ENCODE results near the gene DEFB114.

The DEFB114 gene

GRCh38 chr6:49935387-49935786 is 28.6 kb downstream of the DEFB114 start:
- Histone ChIP-seq H3K27me3 (ENCODE audit: control insufficient read depth in 1 of 2, insufficient read depth in 2 of 2, low read length in 2 of 2) (no peaks in the 10 kb centered on the region), H3K36me3 (ENCODE audit: insufficient read depth, low read length) (no peaks in the 10 kb centered on the region), H3K4me3 (ENCODE audit: low read depth in 1 of 2, low read length in 2 of 2) (no peak overlapping the region), H3K9me3 (ENCODE audit: low read length) (no peaks in the 10 kb centered on the region), H3K27ac (ENCODE audit: low read depth, low read length) (no peak overlapping the region), H3K9ac (ENCODE audit: low read length) (no peak overlapping the region), H3K4me1 (ENCODE audit: insufficient read depth, low read length) (no peaks in the 10 kb centered on the region)

DNA sequence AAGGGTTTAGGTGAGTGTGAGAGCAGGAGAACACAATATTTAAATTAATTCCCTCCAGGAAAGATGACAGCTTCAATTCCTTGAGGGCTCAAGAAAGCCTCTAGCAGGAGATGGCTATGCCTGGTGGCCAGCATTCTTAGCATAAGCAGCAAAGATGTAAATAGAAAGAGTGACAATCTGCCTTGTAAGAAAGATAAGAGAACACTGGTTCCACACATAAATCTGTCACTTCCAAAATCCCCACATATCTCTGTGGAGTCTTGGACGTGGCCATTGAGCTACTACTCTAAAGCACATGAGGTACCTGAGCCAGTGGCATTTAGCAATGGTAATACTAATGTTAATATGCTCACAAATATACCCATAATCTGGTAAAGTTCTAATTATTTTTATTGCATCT is 29.2 kb downstream of the DEFB114 start:
- H3K27me3 ChIP-seq (ENCODE audit: control insufficient read depth in 1 of 2, insufficient read depth in 2 of 2, low read length in 2 of 2), result no peaks in the 10 kb centered on the region
- no peaks in the 10 kb centered on the region for H3K36me3 ChIP-seq (ENCODE audit: insufficient read depth, low read length)
- no peaks in the 10 kb centered on the region for H3K9me3 ChIP-seq (ENCODE audit: low read length)
- H3K4me3 ChIP-seq (ENCODE audit: low read depth in 1 of 2, low read length in 2 of 2), result no peak overlapping the region
- H3K9ac ChIP-seq (ENCODE audit: low read length), result no peak overlapping the region
- no peaks in the 10 kb centered on the region for H3K4me1 ChIP-seq (ENCODE audit: insufficient read depth, low read length)
- H3K27ac ChIP-seq (ENCODE audit: low read depth, low read length), result no peak overlapping the region

- H3K27ac ChIP-seq (ENCODE audit: low read depth, low read length), result no peak overlapping the region
- no peaks in the 10 kb centered on the region for H3K27me3 ChIP-seq (ENCODE audit: control insufficient read depth in 1 of 2, insufficient read depth in 2 of 2, low read length in 2 of 2)
- no peak overlapping the region for H3K9ac ChIP-seq (ENCODE audit: low read length)
- no peak overlapping the region for H3K4me3 ChIP-seq (ENCODE audit: low read depth in 1 of 2, low read length in 2 of 2)
- H3K4me1 ChIP-seq (ENCODE audit: insufficient read depth, low read length), result no peaks in the 10 kb centered on the region
- H3K36me3 ChIP-seq (ENCODE audit: insufficient read depth, low read length), result no peaks in the 10 kb centered on the region
- no peaks in the 10 kb centered on the region for H3K9me3 ChIP-seq (ENCODE audit: low read length)
Observed at GRCh38 chr6:49933526-49933925, 30.4 kb downstream of the DEFB114 start.

GRCh38 chr6:49929340-49929739 is 34.6 kb downstream of the DEFB114 start:
- Histone ChIP-seq H3K27me3 (ENCODE audit: control insufficient read depth in 1 of 2, insufficient read depth in 2 of 2, low read length in 2 of 2) (no peaks in the 10 kb centered on the region), H3K9ac (ENCODE audit: low read length) (no peak overlapping the region), H3K9me3 (ENCODE audit: low read length) (no peaks in the 10 kb centered on the region), H3K27ac (ENCODE audit: low read depth, low read length) (no peak overlapping the region), H3K4me3 (ENCODE audit: low read depth in 1 of 2, low read length in 2 of 2) (no peak overlapping the region), H3K4me1 (ENCODE audit: insufficient read depth, low read length) (no peaks in the 10 kb centered on the region), H3K36me3 (ENCODE audit: insufficient read depth, low read length) (no peaks in the 10 kb centered on the region)

GRCh38 chr6:49923826-49924225 is 40.1 kb downstream of the DEFB114 start:
- H3K4me1 ChIP-seq (ENCODE audit: insufficient read depth, low read length), result no peaks in the 10 kb centered on the region
- no peaks in the 10 kb centered on the region for H3K36me3 ChIP-seq (ENCODE audit: insufficient read depth, low read length)
- no peaks in the 10 kb centered on the region for H3K9me3 ChIP-seq (ENCODE audit: low read length)
- H3K4me3 ChIP-seq (ENCODE audit: low read depth in 1 of 2, low read length in 2 of 2), result no peak overlapping the region
- no peak overlapping the region for H3K27ac ChIP-seq (ENCODE audit: low read depth, low read length)
- no peaks in the 10 kb centered on the region for H3K27me3 ChIP-seq (ENCODE audit: control insufficient read depth in 1 of 2, insufficient read depth in 2 of 2, low read length in 2 of 2)
- no peak overlapping the region for H3K9ac ChIP-seq (ENCODE audit: low read length)

- no peaks in the 10 kb centered on the region for H3K9me3 ChIP-seq (ENCODE audit: low read length)
- no peak overlapping the region for H3K27ac ChIP-seq (ENCODE audit: low read depth, low read length)
- H3K36me3 ChIP-seq (ENCODE audit: insufficient read depth, low read length), result no peaks in the 10 kb centered on the region
- no peak overlapping the region for H3K4me3 ChIP-seq (ENCODE audit: low read depth in 1 of 2, low read length in 2 of 2)
- H3K4me1 ChIP-seq (ENCODE audit: insufficient read depth, low read length), result no peaks in the 10 kb centered on the region
- no peaks in the 10 kb centered on the region for H3K27me3 ChIP-seq (ENCODE audit: control insufficient read depth in 1 of 2, insufficient read depth in 2 of 2, low read length in 2 of 2)
- H3K9ac ChIP-seq (ENCODE audit: low read length), result no peak overlapping the region
Observed at GRCh38 chr6:49919935-49920644, 43.9 kb downstream of the DEFB114 start.

- H3K27ac ChIP-seq (ENCODE audit: low read depth, low read length), result no peak overlapping the region
- H3K27me3 ChIP-seq (ENCODE audit: control insufficient read depth in 1 of 2, insufficient read depth in 2 of 2, low read length in 2 of 2), result no peaks in the 10 kb centered on the region
- no peak overlapping the region for H3K9ac ChIP-seq (ENCODE audit: low read length)
- no peak overlapping the region for H3K4me3 ChIP-seq (ENCODE audit: low read depth in 1 of 2, low read length in 2 of 2)
- H3K36me3 ChIP-seq (ENCODE audit: insufficient read depth, low read length), result no peaks in the 10 kb centered on the region
- no peaks in the 10 kb centered on the region for H3K9me3 ChIP-seq (ENCODE audit: low read length)
- peaks cover 6% of the 10 kb centered on the region for H3K4me1 ChIP-seq (ENCODE audit: insufficient read depth, low read length)
Observed at GRCh38 chr6:49919261-49919660, 44.7 kb downstream of the DEFB114 start.

DNA sequence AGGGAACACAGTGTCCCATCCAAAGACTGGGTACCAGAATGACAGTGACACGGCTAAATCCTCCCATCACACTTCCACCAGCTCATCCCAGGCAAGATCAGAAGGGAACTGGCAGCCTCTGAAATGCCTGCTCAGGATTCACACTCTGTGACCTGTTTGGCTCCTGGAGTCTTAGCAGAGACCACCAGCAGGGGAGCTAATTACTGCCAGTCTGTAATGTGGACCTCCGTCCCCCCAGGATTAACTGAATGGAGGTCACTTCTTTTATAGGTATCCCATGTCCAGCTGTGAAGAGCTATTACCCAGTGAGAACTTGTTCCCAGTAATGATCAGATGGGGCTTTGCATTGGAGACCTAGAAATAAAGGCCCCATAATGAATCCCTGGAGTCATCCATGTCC is 45.2 kb downstream of the DEFB114 start:
- H3K27me3 ChIP-seq (ENCODE audit: control insufficient read depth in 1 of 2, insufficient read depth in 2 of 2, low read length in 2 of 2), result no peaks in the 10 kb centered on the region
- H3K9me3 ChIP-seq (ENCODE audit: low read length), result no peaks in the 10 kb centered on the region
- H3K4me3 ChIP-seq (ENCODE audit: low read depth in 1 of 2, low read length in 2 of 2), result no peak overlapping the region
- H3K9ac ChIP-seq (ENCODE audit: low read length), result no peak overlapping the region
- no peak overlapping the region for H3K27ac ChIP-seq (ENCODE audit: low read depth, low read length)
- no peaks in the 10 kb centered on the region for H3K36me3 ChIP-seq (ENCODE audit: insufficient read depth, low read length)
- peaks cover 10% of the 10 kb centered on the region for H3K4me1 ChIP-seq (ENCODE audit: insufficient read depth, low read length)

DNA sequence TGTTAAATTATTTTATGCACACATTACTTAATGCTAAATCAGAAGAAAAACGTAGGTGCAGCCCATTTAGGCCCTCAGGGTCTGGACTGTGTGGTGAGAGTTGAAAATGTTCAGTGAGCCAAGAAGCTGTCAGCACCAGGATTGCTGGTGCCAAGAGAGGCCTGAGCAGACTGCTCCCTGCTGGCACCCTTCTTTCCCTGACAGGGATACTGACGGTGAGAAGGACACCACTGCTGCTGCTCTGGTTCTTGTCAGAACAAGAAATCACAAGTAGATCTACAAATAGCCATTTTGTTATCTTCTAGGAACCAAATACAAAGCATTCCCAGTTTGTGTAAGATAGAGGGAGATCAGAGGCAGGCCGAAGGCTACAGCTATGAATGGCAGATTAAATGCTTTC is 48.9 kb downstream of the DEFB114 start:
- Histone ChIP-seq H3K36me3 (ENCODE audit: insufficient read depth, low read length) (no peaks in the 10 kb centered on the region), H3K27ac (ENCODE audit: low read depth, low read length) (no peak overlapping the region), H3K27me3 (ENCODE audit: control insufficient read depth in 1 of 2, insufficient read depth in 2 of 2, low read length in 2 of 2) (no peaks in the 10 kb centered on the region), H3K9me3 (ENCODE audit: low read length) (no peaks in the 10 kb centered on the region), H3K9ac (ENCODE audit: low read length) (no peak overlapping the region), H3K4me3 (ENCODE audit: low read depth in 1 of 2, low read length in 2 of 2) (no peak overlapping the region), H3K4me1 (ENCODE audit: insufficient read depth, low read length) (peaks cover 12% of the 10 kb centered on the region)

DNA sequence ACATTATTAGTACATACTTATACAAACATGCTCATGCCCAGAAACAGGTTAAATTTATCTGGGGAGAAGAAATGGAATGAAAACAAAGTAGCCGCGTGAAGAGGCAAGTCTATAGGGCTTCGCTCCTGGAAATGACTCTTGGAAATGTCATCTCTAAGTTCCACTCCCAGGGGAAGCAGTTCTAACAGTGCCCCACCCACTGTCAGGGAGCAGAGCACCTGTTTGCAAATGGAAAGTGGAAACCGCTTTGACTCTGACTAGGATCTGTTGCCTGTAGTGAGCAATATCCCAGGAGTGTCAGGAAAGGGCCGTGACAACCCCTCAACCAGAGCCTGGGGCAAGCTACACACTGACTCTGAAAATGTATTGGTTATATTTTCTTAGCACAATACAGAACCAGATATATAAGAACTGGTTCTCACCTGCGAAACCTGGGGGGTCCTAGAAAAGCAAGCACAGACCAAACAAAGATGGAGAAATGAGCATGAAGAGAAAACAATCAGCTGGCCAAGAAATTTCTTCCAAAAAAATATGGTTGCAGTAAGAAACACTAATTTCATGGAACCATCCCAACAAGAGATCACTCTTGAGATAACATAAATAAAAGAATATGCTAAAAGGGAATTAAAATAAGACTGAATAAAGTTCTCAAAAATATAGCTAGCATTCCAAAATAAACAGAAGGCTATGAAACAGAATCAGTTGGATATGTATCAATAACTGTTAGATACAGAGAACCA is 50.2 kb downstream of the DEFB114 start:
- Histone ChIP-seq H3K4me3 (ENCODE audit: low read depth in 1 of 2, low read length in 2 of 2) (no peak overlapping the region), H3K36me3 (ENCODE audit: insufficient read depth, low read length) (no peaks in the 10 kb centered on the region), H3K9me3 (ENCODE audit: low read length) (no peaks in the 10 kb centered on the region), H3K9ac (ENCODE audit: low read length) (no peak overlapping the region), H3K27me3 (ENCODE audit: control insufficient read depth in 1 of 2, insufficient read depth in 2 of 2, low read length in 2 of 2) (no peaks in the 10 kb centered on the region), H3K27ac (ENCODE audit: low read depth, low read length) (no peak overlapping the region), H3K4me1 (ENCODE audit: insufficient read depth, low read length) (peaks cover 12% of the 10 kb centered on the region)

DNA sequence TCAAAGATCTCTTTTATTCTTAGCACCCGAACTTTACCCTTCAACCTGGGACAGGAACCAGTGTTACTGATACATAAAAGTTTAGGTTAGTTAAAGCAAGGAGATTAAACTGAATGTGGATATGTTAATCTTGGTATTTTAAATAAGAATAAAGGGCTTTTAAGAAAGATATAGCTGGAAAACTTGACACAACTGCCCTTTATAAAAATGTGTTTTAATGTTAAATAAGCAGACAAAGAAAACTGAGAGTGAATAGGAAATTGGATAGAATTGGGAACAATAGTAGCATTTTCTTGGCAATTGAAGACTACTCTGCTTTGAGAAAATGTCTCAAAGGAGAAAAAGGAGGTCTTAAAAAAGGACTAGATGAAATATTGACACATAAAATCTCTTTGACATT is 51.8 kb downstream of the DEFB114 start:
- Histone ChIP-seq H3K9ac (ENCODE audit: low read length) (no peak overlapping the region), H3K4me3 (ENCODE audit: low read depth in 1 of 2, low read length in 2 of 2) (no peak overlapping the region), H3K27ac (ENCODE audit: low read depth, low read length) (no peak overlapping the region), H3K9me3 (ENCODE audit: low read length) (no peaks in the 10 kb centered on the region), H3K36me3 (ENCODE audit: insufficient read depth, low read length) (no peaks in the 10 kb centered on the region), H3K27me3 (ENCODE audit: control insufficient read depth in 1 of 2, insufficient read depth in 2 of 2, low read length in 2 of 2) (no peaks in the 10 kb centered on the region), H3K4me1 (ENCODE audit: insufficient read depth, low read length) (peaks cover 12% of the 10 kb centered on the region)

DNA sequence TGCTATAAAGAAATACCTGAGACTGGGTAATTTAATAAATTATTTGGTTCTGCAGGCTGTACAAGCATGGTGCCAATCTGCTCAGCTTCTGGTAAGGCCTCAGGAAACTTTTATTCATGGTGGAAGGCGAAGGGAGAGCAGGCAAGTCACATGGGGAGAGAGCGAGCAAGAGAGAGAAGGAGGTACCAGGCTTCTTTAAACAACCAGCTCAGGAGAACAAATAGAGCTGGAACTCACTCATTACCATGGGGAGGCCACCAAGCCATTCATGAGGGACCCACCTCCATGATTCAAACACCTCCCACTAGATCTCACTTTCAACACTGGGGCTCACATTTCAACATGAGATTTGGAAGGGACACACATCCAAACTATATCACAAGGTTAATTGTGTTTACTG is 52.7 kb downstream of the DEFB114 start:
- Histone ChIP-seq H3K4me1 (ENCODE audit: insufficient read depth, low read length) (peaks cover 12% of the 10 kb centered on the region), H3K36me3 (ENCODE audit: insufficient read depth, low read length) (no peaks in the 10 kb centered on the region), H3K9me3 (ENCODE audit: low read length) (no peaks in the 10 kb centered on the region), H3K9ac (ENCODE audit: low read length) (no peak overlapping the region), H3K27ac (ENCODE audit: low read depth, low read length) (no peak overlapping the region), H3K27me3 (ENCODE audit: control insufficient read depth in 1 of 2, insufficient read depth in 2 of 2, low read length in 2 of 2) (no peaks in the 10 kb centered on the region), H3K4me3 (ENCODE audit: low read depth in 1 of 2, low read length in 2 of 2) (no peak overlapping the region)

Data from muscle layer of colon (tissue), 2 donors.